GM19397 (cell line): ENCODE data around the gene POLN.

Experiments used
- ATAC-seq: cut with Tn5 transposase; IDR thresholded peaks from one replicate; pipeline ENCODE4 v1.9.1; 2021; ENCODE audit warnings: mild to moderate bottlenecking, moderate library complexity; ENCODE audit not compliant: unreplicated experiment

Gene POLN

GRCh38 chr4:2264481-2265041 lies 22.6 kb upstream of the POLN start:
- no peak for ATAC-seq

- ATAC-seq = no peak
Observed at GRCh38 chr4:2263926-2264321, 22.0 kb upstream of the POLN start.

DNA sequence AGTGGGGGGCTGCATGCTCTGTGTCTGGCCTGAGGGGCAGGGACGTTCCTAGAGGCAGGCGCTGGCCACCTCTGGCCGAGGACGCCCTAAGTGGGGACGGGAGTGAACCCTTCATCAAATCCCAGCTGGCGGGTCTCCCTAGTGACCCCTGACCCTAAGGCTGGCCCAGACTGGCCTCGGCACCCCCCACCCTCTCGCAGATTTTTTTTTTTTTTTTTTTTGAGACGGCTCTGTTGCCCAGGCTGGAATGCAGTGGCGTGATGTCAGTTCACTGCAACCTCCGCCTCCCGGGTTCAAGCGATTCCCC lies 21.0 kb upstream of the POLN start:
- no peak for ATAC-seq

DNA sequence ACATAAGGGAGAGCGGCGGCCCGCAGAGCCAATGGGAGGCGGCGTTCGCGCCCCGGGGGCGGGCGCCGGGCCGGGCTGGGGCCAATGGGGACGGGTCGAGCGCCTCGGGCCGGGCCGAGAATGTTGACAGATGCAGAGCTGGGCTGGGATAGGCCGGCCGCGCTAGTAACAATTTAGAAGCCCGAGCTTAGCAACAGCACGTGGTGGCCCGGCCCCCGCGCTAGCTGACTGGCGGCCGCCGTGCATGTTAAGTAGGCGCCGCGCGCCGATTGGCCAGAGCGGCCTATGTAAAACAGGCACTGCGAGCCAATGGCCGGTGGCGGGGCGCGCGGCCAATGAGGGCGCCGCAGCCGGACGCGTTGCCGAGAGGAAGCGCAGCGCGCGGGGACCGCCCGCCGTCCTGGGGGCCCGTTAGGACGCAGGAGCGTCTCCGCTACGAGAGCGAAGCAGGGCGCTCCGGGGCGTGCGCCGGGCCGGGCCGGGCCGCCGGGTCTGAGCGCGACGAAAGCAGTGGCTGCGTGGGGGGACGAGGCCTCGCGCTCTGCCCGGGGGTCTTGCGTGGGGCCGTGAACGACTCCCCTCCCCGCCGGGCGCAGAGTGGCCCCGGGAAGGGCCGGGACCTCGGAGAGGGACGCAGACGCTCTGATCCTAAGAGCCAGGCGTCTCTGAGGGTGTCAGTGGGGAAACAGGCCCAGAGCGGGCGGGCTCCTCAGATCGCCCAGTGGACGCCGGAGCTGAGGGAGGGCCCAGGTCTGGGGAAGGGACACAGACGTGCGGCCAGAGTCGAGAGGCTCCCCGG lies 20.4 kb upstream of the POLN start:
- peak; percentile 86 for ATAC-seq

DNA sequence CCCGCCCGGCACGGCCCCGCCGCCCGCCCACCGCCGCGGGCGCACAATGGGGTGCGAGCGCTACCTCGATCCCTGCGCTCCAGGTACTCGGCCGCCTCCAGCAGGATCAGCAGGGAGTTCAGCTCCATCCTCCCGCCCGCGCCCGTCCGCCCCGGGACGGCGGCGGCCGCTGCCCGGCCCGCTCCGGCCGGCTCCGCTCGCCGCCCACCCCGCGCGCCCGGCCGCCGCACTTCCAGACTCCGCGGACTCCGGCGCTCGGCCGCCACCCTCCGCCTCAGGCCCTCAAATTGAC lies 19.9 kb upstream of the POLN start, which contains the start of gene MXD4:
TSS of gene MXD4 (minus strand) at position 257 of the 292 bp plus-strand sequence. CDS start at position 128, 129 bp downstream.
- ATAC-seq = peak; percentile 3

DNA sequence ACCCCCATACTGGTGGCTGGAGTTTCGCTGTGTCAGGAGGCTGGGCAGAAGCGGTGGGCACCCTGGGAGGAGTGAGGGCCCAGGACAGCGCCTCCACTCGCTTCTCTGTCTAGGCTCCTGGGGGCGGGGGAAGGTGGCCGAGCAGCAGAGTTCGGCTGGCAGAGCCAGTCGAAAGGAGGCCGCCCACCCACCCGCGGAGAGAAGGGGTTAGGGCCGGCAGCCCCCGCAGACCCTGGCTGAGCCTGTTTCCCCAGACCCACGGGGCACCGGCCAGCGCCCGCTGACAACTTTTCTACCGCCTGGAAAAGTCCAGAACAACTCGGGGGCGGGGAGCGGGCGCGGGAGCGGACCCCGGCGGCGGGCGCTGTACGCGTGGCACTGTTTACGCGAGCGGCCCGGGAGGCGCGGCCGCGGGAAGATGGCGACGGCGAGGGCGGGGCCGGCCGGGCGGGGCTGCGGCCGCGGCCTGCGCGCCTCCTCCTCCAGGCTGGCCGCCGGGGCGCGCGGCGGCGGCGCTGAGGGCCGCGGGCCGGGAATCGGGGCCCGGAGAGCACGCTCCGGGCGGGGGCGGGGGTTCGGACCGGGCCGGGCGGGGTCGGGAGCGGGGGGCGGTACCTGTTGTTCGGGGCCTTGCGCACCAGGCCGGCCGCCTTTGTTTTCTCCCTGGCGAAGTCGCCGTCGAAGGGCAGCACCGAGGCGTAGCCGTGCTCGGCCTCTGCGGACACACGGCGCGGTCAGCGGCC lies 19.4 kb upstream of the POLN start:
- ATAC-seq = no peak

DNA sequence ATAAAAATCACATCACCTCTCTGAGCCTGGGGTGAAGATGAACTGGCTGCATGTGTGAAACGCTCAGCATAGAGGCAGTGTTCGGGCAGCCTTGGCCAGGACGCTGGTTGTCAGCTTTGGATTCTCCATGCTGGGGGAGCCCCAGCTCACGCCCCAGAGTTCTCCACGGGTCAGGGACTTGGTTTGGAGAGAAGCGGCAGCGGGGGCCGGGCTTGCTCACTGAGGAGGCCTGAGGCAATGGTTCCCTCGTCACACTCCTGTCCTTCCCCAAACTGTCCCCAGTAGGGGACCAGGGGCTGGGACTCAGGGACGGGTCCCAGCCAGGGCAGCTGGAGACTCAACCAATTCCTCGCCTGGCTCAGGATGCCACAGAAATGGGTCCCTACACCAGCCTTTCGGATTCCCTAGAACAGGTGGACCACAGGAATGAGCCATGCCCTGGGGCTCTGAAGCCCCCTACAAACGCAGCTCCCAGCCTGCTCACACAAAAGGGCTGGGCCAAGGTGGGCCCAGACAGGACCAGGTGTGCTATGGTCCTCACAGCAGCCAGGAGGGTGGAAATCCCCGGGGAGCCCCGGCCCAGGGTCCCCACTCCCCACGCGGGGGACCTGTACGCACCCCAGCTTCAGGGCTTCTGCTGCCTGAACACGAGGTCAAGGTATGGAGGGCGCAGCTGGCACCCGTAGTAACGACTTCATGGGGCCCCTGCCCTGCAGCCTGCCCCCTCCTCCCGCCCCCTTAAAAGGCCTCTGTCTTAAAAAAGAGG lies 18.6 kb upstream of the POLN start:
- ATAC-seq = no peak

- ATAC-seq = no peak
Observed at GRCh38 chr4:2259541-2260343, 17.8 kb upstream of the POLN start.

DNA sequence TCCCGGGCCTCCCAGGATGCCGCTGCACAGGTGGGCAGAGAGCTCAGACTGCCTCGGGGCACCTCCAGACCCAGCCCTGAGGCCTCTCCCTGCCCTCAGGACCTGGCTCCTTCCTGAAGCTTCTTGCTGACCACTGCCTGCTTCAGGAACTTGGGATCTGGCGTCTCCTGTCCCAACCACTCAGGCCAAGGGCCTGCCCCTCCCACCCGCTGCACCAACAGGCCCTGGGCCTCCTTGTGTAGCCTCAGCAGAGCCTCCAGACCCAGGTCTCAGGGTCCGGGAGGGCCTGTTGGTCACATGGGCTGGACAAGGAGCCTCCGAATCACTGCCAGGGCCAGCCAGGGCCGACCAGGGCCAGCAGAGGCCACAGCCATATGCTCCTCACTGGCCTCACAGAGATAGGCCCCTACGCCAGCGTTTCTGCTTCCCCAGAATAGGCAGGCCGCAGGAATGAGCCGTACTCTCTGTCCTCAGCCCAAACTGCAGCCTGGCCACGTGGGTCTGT lies 17.2 kb upstream of the POLN start:
- no peak for ATAC-seq

- no peak for ATAC-seq
Observed at GRCh38 chr4:2258091-2259035, 16.4 kb upstream of the POLN start.

DNA sequence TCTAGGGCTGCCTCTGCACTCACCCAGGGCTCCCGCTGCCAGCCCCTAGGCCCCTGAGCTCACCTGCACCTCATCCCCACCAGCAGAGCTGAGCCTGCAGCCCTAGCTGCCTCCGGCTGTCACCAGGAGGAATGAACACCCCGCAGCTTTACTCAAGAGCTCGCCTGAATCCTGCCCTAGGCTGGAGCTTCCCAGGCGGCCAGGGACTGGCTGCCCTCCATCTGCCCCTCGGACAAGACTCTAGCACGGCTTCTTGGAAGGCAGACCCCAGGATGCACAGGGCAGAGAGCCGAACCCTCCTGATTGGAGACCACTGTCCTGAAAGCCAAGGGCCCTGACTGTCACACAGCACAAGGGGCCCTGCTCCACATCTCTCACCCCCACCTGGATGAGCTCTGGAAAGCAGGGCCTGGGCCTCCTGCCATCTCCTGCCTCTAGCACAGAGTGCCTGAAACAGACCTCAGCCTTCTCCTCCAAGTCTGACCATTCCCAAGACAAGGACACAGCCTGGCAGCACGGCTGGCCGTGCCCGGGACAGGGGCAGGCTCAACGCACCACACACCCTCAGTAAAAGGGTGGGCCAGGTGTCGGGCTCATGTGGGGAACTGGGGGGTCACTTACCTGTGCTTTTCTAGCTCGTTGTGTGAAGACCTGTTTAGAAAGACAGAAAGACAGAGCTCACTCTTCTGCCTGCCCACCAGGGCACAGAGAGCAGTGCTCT lies 15.6 kb upstream of the POLN start:
- no peak for ATAC-seq

DNA sequence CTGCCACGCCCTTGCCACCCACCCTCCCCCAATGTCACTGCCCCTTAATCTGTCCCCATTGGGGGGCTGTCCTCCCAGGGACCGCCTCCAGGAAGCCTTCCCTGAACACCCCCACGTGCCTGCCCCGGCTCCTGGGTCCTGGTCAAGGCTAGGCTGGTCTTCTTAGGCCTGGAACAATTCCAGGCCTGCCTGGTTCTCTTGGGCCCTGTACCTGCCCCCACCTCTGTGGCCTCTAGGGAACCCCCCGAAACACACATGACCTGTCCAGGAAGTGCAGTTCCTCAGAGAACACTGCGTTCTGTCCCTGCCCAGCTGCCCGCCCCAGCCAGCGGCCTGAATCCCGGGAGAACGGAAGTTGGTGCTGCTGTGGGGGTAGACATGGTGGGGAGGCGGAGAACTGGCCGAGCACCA lies 14.9 kb upstream of the POLN start:
- no peak for ATAC-seq

- ATAC-seq = no peak
Observed at GRCh38 chr4:2256156-2256731, 14.3 kb upstream of the POLN start.

GRCh38 chr4:2255501-2256155 lies 13.7 kb upstream of the POLN start:
- ATAC-seq = no peak

- no peak for ATAC-seq
Observed at GRCh38 chr4:2254665-2255500, 13.0 kb upstream of the POLN start.

DNA sequence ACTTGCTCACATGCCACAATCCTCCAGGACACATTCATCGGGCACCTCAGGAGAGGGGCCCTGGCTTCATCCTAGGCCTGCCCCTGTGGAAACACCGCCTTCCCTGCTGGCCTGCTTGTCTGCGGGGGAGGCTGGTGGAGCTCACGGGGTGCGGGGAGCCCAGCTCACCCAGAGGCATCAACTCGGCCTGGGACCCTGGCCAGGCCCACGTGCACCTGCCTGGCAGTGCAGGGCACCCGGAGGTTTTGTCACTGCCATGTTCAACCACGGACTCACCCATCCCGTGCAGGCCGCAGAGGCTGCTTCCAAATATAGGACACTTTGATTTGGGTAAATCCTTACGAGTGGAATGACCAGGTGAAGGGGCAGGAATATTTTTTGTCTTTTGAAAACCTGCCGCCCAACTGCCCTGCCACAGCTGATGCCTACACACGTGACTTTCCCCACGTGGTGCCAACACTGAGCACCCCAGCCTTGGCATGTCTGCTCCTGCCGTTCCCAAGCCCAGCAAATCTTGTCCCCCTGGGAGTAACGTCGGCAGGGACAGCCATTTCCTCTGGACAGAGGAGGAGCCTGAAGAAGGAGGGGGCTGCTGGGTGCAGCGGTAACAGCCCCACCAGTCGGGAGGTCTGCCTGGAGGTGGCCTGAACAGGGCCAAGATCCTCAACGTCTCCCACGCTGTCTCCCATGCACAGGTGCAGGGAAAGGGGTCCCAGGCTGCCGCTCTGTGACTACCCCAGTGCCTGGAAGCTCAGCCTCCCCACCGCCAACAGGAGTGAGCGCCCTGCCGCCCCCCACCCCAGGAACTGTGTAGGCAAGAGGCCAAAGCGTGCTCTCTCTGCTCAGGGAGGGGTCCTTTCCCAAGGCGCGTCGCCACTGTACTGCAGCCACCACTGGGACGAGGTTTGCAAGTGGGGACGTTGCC lies 11.5 kb upstream of the POLN start:
- no peak for ATAC-seq
